ENCODE data around the gene ZNF318.
"Not testable (repeated sequence)": the region's sequence is repeated elsewhere in the genome, so short reads cannot be mapped to it uniquely, and the experiment has no call there.

The ZNF318 gene

GRCh38 chr6:43331891-43332290 is 37.6 kb downstream of the ZNF318 start:
- no peak for DNase-seq

- DNase-seq: no peak
Observed at GRCh38 chr6:43331470-43331869, 38.0 kb downstream of the ZNF318 start.

- no peak for DNase-seq
Observed at GRCh38 chr6:43328528-43328927, 40.9 kb downstream of the ZNF318 start.

- DNase-seq: no peak
Observed at GRCh38 chr6:43325876-43326275, 43.6 kb downstream of the ZNF318 start.

GRCh38 chr6:43318011-43318410 is 51.4 kb downstream of the ZNF318 start:
- DNase-seq: no peak

GRCh38 chr6:43313813-43314212 is 55.6 kb downstream of the ZNF318 start:
- DNase-seq: no peak

- no peak for DNase-seq
Observed at GRCh38 chr6:43311666-43312065, 57.8 kb downstream of the ZNF318 start.

- no peak for DNase-seq
Observed at GRCh38 chr6:43310624-43311023, 58.8 kb downstream of the ZNF318 start.

- no peak for DNase-seq
Observed at GRCh38 chr6:43310134-43310533, 59.3 kb downstream of the ZNF318 start.

- no peak for DNase-seq
Observed at GRCh38 chr6:43308990-43309477, 60.4 kb downstream of the ZNF318 start.

- peak; percentile 36 to 40 for DNase-seq
Observed at GRCh38 chr6:43308101-43308989, 61.1 kb downstream of the ZNF318 start, which contains the start of gene CRIP3. CRIP3 (minus strand) TSS chr6:43308826; CDS start chr6:43308792, 34 bp downstream.

GRCh38 chr6:43307451-43308100 is 61.9 kb downstream of the ZNF318 start:
- no peak for DNase-seq

GRCh38 chr6:43306086-43306485 is 63.4 kb downstream of the ZNF318 start:
- no peak for DNase-seq

- DNase-seq: no peak
Observed at GRCh38 chr6:43304882-43305281, 64.6 kb downstream of the ZNF318 start.

GRCh38 chr6:43304361-43304760 is 65.1 kb downstream of the ZNF318 start:
- DNase-seq: no peak

- DNase-seq: no peak
Observed at GRCh38 chr6:43303751-43304331, 65.6 kb downstream of the ZNF318 start.

- not testable (repeated sequence) for DNase-seq
Observed at GRCh38 chr6:43303006-43303405, 66.4 kb downstream of the ZNF318 start.

- DNase-seq: no peak
Observed at GRCh38 chr6:43302126-43302525, 67.3 kb downstream of the ZNF318 start.

- DNase-seq: no peak
Observed at GRCh38 chr6:43301081-43301870, 68.2 kb downstream of the ZNF318 start.

- no peak for DNase-seq
Observed at GRCh38 chr6:43299338-43300293, 69.8 kb downstream of the ZNF318 start.

GRCh38 chr6:43298565-43299337 is 70.7 kb downstream of the ZNF318 start:
- DNase-seq: no peak
